GM19193 (cell line): ENCODE results near the gene C9.

ENCODE experiments used
- POLR2A ChIP-seq: IDR thresholded peaks from 4 replicates; pipeline ENCODE4 v1.6.1; 2011; ENCODE audit not compliant: insufficient read depth, insufficient read length; ENCODE audit errors: extremely low read depth

The C9 gene

DNA sequence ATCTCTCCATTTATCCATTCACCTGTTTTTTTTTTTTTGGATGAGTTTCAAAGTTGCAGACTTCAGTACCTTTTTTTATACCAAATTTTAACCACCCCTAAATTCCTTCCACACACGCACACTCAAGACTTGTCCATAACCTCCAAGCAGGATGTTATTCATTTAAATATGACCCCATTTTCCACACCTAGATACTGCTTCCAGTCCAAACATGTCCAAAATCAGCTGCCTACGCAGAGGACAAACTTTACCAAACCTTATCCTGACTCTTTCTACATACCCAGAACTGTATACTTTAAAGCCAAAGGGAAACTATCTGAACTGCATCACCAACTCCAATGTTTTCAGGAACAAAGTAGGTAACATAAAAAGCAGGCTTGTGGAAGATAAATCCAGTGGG is 108.9 kb downstream of the C9 start:
- no peak for TF ChIP-seq POLR2A

DNA sequence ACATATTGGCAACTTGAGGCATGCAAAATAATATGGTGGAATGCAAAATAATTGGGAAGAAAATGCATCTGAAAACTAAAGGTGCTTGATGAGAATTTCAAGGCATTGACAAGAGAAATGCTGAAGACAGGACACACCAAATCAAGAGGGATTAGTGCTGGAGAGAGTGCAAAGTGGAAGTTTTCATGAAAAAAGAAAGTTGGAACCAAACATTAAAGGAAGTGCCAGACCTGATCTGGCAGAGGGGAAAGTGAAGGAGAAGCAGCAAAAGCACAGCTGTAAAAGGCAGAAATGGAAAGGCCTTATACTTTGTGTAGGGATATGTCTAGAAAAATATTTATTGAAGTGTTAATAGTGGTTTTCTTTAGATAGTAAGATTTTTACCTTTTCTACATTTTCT is 109.6 kb downstream of the C9 start:
- TF ChIP-seq POLR2A, result no peak

DNA sequence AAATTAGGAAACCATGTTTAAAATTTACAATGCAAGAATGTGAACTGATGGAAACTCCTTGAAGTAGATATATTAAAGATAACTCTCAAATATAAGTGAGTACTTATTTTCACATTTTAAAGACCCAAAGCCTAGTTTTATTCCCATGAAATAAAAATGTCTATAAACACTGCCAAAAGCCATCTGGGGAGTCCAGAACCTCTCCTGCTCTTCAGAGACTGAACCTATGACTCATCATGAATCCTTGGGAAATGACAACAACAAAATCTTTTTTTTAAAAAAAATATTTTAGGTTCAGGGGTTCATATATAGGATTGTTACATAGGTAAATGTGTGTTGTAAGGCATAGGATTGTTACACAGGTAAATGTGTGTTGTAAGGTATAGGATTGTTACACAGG is 111.1 kb downstream of the C9 start:
- no peak for TF ChIP-seq POLR2A

DNA sequence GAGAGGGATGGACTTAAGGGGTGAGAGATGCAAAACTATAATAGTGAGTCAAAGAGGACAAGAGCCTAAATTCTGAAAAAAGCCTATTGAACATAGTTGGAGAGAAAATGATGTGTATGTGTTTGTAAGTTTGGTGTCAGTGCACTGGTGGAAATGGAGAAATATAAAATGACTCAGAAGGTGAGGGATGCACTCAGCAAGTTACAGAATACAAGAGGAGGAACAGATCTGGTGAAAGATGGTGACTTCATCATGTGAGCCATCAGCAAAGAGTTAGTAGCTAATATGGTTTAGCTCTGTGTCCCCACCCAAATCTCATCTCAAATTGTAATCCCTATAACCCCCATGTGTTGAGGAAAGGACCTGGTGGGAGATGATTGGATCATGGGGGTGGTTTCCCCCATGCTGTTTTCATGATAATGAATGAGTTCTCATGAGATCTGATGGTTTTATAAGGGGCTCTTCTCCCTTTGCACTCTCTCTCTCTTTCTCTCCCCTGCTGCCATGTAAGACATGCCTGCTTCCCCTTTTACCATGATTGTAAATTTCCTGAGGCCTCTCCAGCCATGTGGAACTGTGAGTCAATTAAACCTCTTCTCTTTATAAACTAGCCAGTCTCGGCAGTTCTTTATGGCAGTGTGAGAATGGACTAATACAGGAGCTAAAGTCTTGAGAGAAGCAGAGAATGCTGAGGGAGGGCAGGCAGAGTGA is 114.6 kb downstream of the C9 start:
- TF ChIP-seq POLR2A, result no peak

DNA sequence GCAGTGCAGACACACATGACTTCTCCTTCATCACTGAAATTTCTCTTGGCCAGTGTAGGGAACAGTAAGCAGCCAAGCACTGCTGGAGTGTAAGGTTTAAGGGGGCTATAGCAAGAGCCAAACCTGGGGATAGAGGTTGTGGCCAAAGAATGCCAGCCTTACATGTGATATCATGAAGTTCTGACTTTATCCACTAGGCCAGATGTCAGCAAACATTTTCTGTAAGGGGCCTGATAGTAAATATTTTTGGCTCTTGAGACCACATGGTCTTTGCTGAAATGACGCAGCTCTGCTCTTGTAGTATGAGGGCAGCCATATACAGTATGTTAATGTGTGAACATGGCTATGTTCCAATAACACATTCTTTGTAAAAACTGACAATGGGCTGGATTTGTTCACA is 115.2 kb downstream of the C9 start:
- no peak for TF ChIP-seq POLR2A

DNA sequence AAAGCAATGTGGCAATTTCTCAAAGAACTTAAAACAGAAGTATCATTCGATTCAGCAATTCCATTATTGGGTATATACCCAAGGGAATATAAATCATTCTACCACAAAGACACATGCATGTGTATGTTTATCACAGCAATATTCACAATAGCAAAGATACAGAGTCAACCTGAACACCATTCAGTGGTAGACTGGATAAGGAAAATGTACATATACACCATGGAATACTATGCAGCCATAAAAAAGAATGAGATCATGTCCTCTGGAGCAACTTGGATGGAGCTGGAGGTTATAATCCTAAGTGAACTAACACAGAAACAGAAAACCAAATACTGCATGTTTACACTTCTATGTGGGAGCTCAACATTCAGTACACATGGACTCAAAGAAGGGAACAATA is 123.5 kb downstream of the C9 start:
- no peak for TF ChIP-seq POLR2A

DNA sequence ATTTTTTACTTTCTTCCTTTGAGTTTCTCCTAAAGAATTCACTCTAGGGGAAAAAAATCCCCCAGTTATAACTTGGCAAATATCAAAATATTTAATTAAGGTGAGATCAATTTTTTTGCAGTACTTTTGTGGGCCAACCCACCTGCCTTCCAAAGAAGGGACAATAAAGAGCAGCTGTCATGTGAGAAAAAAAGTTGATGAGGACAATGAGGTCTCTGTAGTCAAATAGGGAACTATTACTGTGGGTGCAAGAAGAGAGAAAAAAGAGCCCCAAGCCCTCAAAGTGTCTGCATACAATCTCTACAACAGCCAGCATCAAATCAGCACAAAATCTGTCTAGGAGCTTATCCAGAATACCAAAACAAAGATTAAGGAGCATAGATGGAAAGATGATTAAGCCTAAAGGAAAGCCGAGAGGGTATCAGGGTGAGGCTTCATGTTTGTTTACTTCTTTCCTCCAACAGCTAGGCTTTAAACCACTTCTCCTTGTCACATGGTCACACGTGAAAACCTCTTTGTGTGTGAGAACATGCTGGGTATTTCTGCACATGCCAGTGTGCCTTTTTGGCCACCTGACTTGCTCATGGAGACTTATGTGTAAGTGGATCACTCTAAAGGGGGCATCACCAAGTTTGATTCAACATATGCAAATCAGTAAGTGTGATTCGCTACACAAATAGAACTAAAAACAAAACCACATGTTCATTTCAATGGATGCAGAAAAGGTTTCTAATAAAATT is 125.8 kb downstream of the C9 start:
- no peak for TF ChIP-seq POLR2A

DNA sequence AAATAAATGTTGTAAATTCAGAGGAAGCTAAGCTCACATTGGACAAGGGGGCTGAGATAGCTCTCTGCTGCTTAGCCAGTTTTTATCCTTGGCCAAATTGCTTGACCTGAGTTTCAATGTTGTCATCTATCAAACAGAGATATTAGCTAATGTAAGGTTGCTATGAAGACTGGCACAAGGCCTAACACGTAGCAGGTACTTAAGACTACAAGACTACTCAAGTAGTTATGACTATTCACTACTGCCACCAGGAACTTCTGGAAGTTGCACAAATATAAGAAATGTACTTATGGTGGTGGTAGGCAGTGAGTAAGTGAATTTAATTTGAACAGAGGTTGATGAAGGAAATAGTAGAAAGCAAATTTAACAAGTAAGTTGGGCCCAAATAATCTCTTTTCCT is 127.6 kb downstream of the C9 start:
- no peak for TF ChIP-seq POLR2A

DNA sequence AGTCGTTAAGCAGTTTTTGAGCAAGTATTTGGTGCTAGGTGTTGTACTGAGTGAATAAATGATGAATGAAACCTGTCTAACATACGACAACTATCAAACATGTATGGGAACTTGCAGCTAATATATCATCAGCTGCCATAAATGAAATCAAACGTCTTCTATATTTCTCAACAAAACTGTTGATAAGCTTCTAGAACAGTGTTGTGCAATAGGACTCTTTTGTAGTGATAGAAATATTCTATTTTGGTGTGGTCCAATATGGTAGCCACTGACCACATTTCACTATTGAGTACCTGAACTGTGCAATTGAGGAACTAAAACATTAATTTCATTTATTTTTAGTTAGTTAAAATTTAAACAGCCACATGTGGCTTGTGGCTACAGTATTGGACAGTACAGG is 128.6 kb downstream of the C9 start:
- no peak for TF ChIP-seq POLR2A
